ENCODE data around the gene DOK6.
"Not testable (repeated sequence)": the region's sequence is repeated elsewhere in the genome, so short reads cannot be mapped to it uniquely, and the experiment has no call there.

Gene DOK6

DNA sequence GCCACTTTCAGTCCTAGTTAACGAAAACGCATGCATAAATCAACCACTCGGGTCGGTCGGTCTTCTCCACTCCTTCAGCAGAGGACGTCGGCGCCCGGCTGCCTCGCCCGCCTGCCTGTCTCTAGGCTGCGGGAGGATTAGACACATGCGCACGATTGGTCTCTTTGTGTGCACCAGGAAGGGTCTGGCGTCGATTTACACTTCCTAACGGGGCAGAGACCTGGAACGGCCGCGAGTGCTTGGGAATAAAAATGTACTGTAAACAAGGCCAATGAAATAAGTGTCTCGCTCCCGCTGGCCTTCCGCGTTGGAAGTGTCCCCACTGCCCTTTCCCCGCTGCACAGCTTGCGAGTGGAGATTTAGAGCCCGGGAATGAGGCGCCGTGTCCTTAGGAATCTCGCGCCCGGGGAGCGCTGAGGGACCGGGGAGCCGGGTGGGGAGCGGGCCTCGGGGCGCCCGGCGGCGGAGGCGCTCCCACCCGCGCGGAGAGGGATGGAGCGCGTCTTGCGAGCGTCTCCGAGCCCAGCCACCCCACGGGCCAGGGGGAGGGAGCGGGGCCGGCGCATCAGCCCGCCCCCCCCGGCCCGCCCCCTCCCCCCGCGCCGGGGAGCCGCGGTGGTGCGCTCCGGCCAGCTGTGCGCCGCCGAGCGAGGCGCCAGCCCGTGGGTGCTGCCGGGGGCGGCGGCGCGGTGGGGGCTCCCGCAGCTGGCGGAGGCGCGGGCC lies at the start of gene DOK6:
TSS of gene DOK6 (plus strand) at position 636 of the 723 bp plus-strand sequence.
- peak; percentile 95 for DNase-seq

GRCh38 chr18:69353023-69353422 lies 47.7 kb upstream of the DOK6 start:
- DNase-seq: no peak

DNA sequence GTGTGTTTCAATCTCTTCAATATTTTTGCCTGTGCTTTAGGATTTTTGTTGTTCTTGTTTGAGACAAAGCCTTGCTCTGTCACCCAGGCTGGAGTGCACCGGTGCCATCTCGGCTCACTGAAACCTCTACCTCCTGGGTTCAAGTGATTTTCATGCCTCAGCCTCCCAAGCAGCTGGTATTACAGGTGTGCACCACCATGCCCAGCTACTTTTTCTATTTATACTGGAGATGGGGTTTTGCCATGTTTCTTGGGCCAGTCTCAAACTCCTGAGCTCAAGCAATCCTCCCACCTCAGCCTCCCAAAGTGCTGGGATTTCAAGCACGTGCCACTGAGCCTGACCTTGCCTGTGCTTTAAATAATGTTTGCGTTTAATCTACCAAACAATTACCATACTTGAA lies 43.1 kb upstream of the DOK6 start:
- no peak for DNase-seq

DNA sequence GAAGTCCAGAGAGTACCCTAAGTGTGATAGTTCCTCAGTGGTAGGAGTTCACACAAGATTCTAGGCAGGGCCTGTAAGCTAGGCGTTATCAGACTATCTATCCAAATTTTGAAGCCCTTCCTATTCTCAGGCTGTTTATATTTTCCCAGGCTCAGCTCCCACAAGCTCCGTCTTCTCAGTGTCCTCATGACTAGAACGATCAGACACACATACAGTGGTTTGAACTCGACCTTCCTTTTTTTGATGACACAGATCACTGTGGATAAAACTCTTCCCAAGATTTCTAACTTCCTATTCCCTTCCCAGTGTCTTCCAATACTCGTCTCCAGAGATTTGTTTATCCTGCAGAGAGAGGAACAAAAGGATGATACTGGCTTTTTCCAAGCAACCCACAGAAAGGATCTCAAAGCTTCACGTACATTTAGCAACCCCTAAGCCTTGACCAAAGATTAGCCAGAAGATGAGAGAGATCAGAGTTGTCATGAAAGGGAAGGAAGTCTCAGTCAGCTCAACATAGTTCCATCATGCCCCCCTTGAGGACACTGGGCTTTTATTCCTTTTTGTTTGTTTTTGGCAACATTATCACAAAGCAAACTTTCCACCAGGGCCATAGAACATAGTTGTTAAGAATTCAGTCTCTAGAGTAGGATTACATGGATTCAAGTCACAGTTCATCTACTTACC lies 42.3 kb upstream of the DOK6 start:
- no peak for DNase-seq

DNA sequence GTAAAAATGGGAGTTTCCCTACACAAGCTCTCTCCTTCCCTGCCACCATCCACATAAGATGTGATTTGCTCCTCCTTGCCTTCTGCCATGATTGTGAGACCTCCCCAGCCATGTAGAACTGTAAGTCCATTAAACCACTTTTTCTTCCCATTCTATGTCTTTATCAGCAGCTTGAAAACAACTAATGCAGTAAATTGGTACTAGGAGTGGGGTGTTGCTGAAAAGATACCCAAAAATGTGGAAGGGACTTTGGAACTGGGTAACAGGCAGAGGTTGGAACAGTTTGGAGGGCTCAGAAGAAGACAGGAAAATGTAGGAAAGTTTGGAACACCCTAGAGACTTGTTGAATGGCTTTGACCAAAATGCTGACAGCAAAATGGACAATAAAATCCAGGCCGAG lies 40.9 kb upstream of the DOK6 start:
- DNase-seq: not testable (repeated sequence)

- DNase-seq: no peak
These were observed 35.8 kb upstream of the DOK6 start for GRCh38 chr18:69364930-69365329.

- DNase-seq: no peak
These were observed 35.0 kb upstream of the DOK6 start for GRCh38 chr18:69365658-69366057.

DNA sequence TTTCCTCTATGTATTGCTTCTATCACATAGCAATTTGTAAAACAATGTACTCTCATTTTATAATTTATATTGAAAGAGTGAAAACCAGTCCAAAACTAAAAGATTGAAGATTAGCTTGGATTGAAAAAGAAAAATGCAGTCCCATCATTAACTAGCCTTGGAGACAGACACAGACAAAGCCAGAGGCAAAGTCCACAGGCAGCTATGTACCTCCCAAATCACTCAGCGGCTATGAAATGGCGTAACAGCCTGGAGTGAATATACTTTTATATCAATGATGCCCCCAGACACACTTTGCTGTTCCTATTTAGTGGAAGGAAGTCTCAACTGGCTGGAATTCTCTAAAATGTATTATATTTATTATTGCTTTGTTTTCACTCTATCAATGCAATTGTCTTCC lies 33.6 kb upstream of the DOK6 start:
- DNase-seq: no peak

DNA sequence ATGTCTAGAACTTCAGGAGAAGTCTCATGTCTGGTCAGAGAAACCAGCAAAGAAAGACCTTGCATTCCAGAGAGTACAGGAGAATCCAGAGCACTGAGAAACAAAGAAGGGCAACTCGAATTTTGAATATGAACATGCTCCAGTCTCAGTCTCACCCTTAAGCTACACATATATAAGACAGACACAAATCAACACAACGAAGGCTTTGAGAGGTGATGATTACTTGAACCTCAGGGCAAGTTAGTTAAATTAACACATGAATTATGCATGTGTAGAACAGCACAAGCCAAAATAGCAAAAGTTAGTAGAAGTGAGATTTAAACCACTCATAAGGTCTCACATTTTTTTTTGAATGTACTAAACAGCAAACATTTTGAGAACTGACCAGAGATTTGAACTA lies 29.0 kb upstream of the DOK6 start:
- DNase-seq: no peak

DNA sequence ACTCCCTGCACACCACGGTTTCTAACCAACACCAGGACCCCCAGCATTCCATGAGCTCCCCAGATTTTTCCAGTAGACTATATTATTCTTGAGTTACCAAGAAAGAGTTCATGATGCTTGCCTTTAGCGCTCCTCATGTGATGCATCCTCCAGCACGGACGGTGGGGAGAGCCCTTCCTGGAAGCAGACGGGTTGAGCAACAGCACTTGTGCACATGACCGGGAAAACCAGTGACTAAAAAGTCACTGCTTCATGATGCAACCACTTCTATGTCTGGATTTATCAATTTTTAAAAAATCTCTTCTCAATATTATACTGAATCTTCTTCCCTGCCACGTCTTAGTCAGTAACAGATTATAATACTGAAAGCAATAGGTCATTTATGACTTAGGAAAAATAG lies 20.4 kb upstream of the DOK6 start:
- no peak for DNase-seq

DNA sequence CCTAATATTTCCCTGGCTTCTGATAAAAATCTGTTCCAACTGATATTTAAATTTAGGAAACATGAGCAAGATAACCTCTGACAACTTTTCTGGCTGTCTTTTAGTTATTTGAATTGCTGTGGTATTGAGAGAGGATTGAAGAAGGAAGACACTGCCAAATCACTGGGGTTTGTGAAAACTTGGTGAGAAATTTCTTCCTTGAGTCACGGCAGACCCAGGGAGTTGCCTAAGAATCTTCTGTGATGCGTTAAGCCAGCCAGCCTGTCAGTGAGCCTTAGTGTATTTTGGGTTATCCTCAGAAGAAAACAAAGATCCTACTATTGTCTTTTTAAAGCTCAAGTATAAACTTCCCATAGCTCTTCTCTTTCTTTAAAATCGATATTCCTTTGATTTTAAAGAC lies 17.5 kb upstream of the DOK6 start:
- DNase-seq: no peak

- no peak for DNase-seq
These were observed 13.5 kb upstream of the DOK6 start for GRCh38 chr18:69387186-69387585.

DNA sequence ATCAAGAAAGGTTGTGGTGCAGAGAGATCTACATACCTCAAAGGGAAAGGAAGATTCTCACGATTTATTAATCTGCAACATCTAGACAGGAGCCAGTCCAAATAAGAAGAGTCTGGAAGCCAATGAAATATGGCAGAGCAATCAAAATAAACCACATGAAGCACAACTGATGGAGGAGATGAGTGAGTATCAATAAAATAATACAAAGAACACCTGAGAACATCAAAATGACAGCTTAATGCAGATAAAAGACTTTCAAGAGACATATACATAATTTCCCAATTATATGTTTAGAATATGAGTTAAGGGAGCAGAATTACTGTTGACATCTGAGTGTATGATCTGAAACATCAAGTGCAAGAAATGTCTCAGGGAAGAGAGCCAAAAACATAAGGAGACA lies 12.5 kb upstream of the DOK6 start:
- DNase-seq: no peak

DNA sequence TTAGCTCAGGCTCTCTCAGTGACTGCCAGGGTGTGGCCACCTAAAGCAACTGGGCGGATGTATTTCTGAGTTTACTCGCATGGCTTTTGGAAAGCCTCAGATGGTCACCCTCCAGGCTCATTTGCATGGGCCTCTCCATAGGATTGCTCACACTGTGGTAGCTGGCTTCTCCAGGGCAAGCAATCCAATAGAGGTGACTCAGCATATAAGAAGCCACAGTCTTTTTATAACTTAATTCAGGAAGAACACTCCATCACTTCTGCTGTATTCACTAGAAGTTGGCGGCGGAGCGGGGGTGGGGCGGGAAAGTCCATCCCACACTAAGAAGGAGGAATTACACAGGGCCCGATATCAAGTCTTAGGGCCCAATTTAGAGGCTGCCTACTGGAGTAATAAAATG lies 3.6 kb upstream of the DOK6 start:
- DNase-seq: no peak

- no peak for DNase-seq
These were observed 1.4 kb upstream of the DOK6 start for GRCh38 chr18:69399253-69399652.

GRCh38 chr18:69400976-69401225 lies 213 bp downstream of the DOK6 start:
- DNase-seq: no peak

DNA sequence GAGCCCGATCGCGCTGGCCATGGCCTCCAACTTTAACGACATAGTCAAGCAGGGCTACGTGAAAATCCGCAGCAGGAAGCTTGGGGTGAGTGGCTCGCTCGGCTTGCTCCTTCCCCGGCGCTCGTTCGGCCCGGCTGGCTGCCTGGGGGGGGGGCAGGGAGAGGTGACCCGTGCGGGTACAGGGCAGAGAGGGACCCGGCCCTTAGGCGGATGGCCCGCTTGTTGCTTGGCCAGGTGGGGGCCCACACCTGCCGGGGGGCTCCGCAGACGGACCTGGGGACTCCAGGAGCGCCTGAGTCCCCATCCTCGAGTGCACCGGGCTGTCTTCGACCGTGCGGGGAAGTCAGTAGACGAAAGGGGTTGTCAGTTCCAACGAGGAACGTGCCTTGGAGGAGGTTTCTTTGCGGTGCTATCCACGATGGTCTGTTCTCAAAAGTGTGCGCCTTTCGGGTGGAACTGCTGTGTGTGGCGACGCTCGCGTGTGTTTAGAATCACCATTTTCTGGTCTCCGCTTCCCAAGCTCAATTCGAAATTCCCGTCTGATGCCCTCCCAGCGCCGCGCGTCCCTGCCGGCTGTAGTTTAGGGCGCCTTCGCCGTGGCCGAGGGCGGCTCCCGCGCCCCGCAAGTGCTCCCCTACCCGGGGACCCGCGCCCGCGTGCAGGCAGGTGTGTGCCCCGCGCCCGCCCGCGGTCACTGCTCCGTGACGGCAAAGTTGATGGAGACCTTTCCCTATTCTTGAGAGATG lies 711 bp downstream of the DOK6 start:
- peak; percentile 85 for DNase-seq

DNA sequence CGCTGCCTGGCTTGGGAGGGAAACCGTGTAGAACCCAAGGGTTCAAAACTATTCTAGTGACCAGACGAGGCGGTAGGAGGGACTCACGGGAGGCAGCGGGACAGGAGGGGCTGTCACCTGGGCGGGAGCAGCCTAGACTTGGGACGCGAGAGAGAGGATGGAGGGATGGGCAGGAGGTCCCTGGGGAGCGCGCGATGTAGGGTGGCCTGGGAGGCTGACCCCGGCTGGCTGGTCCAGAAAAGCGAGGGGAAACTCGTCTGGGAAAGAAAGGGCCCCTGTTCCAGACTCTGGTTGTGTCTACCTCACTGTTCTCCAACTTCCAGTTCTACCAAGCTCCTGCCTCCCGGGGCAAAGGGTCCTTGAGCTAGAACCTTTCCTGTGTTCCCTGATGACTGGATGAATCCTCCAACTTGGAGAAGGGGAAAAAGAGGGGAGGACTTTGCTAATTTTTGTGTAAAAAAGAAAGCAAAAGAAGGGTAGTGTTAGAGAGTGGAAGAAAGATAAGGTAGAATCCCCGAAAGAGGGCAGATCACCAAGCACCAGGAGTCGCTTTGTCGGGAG lies 1.4 kb downstream of the DOK6 start:
- peak; percentile 66 for DNase-seq

GRCh38 chr18:69402533-69402989 lies 1.9 kb downstream of the DOK6 start:
- DNase-seq: peak; percentile 70

- DNase-seq: no peak
These were observed 7.8 kb downstream of the DOK6 start for GRCh38 chr18:69408522-69408921.

DNA sequence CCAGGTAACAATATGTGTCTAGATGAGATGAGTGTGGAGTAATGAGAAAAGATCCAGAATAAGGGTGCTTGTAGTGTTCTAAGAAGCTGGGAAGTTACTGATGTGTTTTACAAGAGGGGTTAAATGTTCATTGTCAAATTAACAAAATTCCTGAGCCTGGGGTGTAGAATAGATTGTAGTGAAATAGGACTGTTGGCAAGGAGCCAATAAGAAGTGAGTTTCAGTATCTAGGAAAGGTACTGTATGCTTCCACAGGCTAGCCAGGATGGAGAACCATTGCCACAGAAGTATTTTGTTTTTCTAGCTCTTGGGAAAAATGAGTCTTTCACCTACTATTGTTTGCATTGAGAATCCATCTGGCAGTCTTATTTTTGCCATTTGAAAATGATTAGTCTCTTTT lies 10.5 kb downstream of the DOK6 start:
- DNase-seq: no peak

- no peak for DNase-seq
These were observed 13.5 kb downstream of the DOK6 start for GRCh38 chr18:69414184-69414583.

- no peak for DNase-seq
These were observed 32.2 kb downstream of the DOK6 start for GRCh38 chr18:69432847-69433246.

DNA sequence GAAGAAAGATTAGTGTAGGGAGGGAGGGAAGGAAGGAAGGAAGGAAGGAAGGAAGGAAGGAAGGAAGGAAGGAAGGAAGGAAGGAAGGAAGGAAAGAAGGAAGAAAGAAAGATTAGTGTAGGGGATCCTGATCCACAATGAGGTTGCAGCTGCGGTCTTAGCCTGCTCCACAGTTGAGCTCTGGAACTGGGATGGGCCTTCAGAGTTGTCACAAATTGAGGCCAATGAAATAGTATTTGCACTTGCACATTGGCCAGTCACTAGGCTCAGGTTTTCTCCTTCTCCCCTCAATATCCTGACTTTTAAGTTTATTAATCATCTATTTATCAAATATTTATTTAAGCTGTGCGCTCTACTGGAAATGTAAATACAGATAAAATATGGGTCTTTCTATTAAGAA lies 34.3 kb downstream of the DOK6 start:
- DNase-seq: no peak
